BE2C (cell line): ENCODE data around the gene GRAMD4.

Source experiments
- DNase-seq: peaks from one replicate; pipeline ENCODE4 v3.0.0-alpha.2; 2020
- H3K27me3 ChIP-seq: fragments of 250-450 bp; sonication (Bioruptor Pico); 2 replicates; pipeline ENCODE4 v1.5.1; 2020; ENCODE audit warnings: mild to moderate bottlenecking
- H3K36me3 ChIP-seq: fragments of 250-450 bp; sonication (Bioruptor Pico); 2 replicates; pipeline ENCODE4 v1.5.1; 2020; ENCODE audit warnings: mild to moderate bottlenecking
- H3K4me1 ChIP-seq: fragments of 250-450 bp; sonication (Bioruptor Pico); 2 replicates; pipeline ENCODE4 v1.5.1; 2020
- H3K4me3 ChIP-seq: 2 replicates; pipeline ENCODE4 v1.5.1; 2011; ENCODE audit warnings: low read depth, low read length
- H3K9me3 ChIP-seq: fragments of 250-450 bp; sonication (Bioruptor Pico); 2 replicates; pipeline ENCODE4 v1.5.1; 2020
- TF ChIP-seq, protein P1 (sequence below): IDR thresholded peaks from 2 replicates; pipeline ENCODE4 v1.5.1; 2012; ENCODE audit warnings: mild to moderate bottlenecking, low read depth, low read length

Gene GRAMD4

DNA sequence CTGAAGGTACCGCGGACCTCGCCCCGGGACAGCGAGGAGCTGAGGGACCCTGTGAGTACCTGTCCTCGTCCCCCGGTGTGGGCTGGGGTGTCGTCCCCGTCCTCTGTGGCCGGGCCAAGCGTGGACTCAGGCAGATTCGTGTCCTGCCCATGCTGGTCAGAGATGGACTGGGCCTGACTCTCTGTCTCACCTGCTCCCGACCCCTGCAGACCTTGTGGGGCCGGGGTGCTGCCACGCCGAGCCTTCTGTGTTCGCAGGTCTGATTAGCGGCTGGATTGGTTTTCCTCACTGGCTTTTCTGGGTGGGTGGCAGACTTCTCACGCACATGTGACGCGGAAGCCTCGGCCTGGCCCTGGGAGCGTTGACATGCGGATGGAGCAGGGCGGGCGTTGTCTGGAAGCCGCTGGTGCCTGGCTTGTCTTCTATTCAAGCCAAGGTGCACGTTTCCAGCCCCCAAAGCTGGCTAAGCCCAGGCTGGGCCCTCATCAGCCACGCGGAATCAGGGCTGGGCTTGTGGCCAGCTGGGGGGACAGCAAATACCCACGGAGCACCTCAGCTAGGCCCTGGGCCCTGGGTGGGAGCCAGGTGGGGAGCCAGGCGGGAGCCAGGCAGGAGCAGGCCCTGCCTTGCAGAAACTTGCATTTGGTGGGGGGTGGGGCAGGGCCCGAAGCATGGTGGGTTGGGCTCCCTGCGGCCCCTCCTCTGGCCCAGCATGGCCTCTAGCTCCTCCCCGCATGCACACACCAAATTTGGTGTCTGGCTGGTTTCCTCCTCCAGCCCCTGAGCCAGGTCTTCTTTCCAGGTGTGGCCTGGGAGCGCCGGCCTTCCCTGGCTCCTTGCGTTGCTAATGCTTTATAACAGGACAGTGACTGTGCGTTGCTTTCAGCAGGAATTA, 7.0 kb downstream of the GRAMD4 start:
- Histone ChIP-seq H3K36me3 (peaks cover 16% of the 10 kb centered on the region), H3K9me3 (no peaks in the 10 kb centered on the region), H3K27me3 (no peaks in the 10 kb centered on the region), H3K4me1 (peaks cover 1% of the 10 kb centered on the region; the same call in 1 of the 2 replicates), H3K4me3 (no peak overlapping the region)
- no peak for DNase-seq
- TF ChIP-seq, protein P1, sequence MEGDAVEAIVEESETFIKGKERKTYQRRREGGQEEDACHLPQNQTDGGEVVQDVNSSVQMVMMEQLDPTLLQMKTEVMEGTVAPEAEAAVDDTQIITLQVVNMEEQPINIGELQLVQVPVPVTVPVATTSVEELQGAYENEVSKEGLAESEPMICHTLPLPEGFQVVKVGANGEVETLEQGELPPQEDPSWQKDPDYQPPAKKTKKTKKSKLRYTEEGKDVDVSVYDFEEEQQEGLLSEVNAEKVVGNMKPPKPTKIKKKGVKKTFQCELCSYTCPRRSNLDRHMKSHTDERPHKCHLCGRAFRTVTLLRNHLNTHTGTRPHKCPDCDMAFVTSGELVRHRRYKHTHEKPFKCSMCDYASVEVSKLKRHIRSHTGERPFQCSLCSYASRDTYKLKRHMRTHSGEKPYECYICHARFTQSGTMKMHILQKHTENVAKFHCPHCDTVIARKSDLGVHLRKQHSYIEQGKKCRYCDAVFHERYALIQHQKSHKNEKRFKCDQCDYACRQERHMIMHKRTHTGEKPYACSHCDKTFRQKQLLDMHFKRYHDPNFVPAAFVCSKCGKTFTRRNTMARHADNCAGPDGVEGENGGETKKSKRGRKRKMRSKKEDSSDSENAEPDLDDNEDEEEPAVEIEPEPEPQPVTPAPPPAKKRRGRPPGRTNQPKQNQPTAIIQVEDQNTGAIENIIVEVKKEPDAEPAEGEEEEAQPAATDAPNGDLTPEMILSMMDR = no peak

- Histone ChIP-seq H3K4me1 (no peaks in the 10 kb centered on the region), H3K27me3 (no peaks in the 10 kb centered on the region), H3K4me3 (no peak overlapping the region), H3K36me3 (peaks cover 16% of the 10 kb centered on the region), H3K9me3 (no peaks in the 10 kb centered on the region)
- TF ChIP-seq, protein P1 = no peak
- DNase-seq = no peak
Observed at GRCh38 chr22:46627806-46628482, 7.8 kb downstream of the GRAMD4 start.

GRCh38 chr22:46628756-46629155, 8.6 kb downstream of the GRAMD4 start:
- TF ChIP-seq, protein P1 = no peak
- no peak for DNase-seq
- Histone ChIP-seq H3K27me3 (no peaks in the 10 kb centered on the region), H3K9me3 (no peaks in the 10 kb centered on the region), H3K36me3 (peaks cover 16% of the 10 kb centered on the region), H3K4me1 (no peaks in the 10 kb centered on the region), H3K4me3 (no peak overlapping the region)

GRCh38 chr22:46629291-46629690, 9.1 kb downstream of the GRAMD4 start:
- H3K9me3 ChIP-seq = no peaks in the 10 kb centered on the region
- no peak for DNase-seq
- TF ChIP-seq, protein P1 = no peak
- H3K36me3 ChIP-seq = peaks cover 21% of the 10 kb centered on the region
- H3K4me1 ChIP-seq = no peaks in the 10 kb centered on the region
- H3K4me3 ChIP-seq = no peak overlapping the region
- no peaks in the 10 kb centered on the region for H3K27me3 ChIP-seq

DNA sequence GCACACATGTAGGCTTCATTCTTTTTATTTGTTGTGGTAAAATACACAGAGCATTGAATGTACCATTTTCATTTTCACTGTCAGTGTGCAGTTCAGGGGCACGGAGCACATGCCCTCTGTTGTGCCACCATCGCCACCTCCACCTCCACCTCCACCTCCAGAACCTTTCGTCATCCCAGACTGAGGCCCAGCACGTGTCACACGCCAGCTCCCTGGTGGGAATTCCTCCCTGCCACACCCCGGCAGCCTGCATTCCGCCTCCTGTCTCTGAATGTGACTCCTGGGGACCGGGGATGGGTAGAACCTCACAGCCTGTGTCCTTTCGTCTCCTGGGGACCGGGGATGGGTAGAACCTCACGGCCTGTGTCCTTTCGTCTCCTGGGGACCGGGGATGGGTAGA, 10.9 kb downstream of the GRAMD4 start:
- H3K4me3 ChIP-seq = no peak overlapping the region
- no peaks in the 10 kb centered on the region for H3K27me3 ChIP-seq
- peaks cover 24% of the 10 kb centered on the region for H3K36me3 ChIP-seq
- no peak for DNase-seq
- H3K4me1 ChIP-seq = no peaks in the 10 kb centered on the region
- no peaks in the 10 kb centered on the region for H3K9me3 ChIP-seq
- TF ChIP-seq, protein P1 = no peak

GRCh38 chr22:46632646-46633249, 12.6 kb downstream of the GRAMD4 start:
- Histone ChIP-seq H3K4me1 (no peaks in the 10 kb centered on the region), H3K27me3 (no peaks in the 10 kb centered on the region), H3K4me3 (no peak overlapping the region), H3K36me3 (peaks cover 18% of the 10 kb centered on the region), H3K9me3 (no peaks in the 10 kb centered on the region)
- DNase-seq = no peak
- TF ChIP-seq, protein P1 = no peak
